GM23338 (cell line): ENCODE measurements around the gene NEUROD1.

Experiments
- EZH2 ChIP-seq: fragments of 200-600 bp; sonication (generic); IDR thresholded peaks from one replicate; pipeline ENCODE4 v1.8.0; 2017; ENCODE audit warnings: antibody characterized with exemption, mild to moderate bottlenecking, low read depth; ENCODE audit not compliant: unreplicated experiment
- NANOG ChIP-seq: IDR thresholded peaks from 2 replicates; pipeline ENCODE4 v1.6.1; 2016; ENCODE audit warnings: antibody characterized with exemption, borderline replicate concordance

GRCh38 chr2:181724662-181725061, 44.3 kb upstream of the NEUROD1 start:
- TF ChIP-seq EZH2: no peak
- no peak for TF ChIP-seq NANOG
